H1 (cell line): ENCODE measurements around the gene SGCB. TPM values are rescaled to one million over a fixed set of nuclear protein-coding genes. Genes with fewer than 3 reads are reported as not detected.

Source experiments
- CTCF ChIA-PET: fragments of 300-600 bp; sonication (Branson Sonifier 250); formaldehyde crosslinking; loops from one replicate; lab custom pipeline; 2021; ENCODE audit not compliant: partially characterized antibody; lab: Charles Lee
- POLR2A ChIA-PET: fragments of 300-600 bp; sonication (Branson Sonifier 250); formaldehyde crosslinking; loops from one replicate; lab custom pipeline; 2021; ENCODE audit warnings: inconsistent platforms; ENCODE audit not compliant: partially characterized antibody; lab: Charles Lee
- DNase-seq, 2 experiments: peaks; one replicate each; pipeline versions ENCODE4 v3.0.0 to v3.0.0-alpha.2; 2010 to 2022; ENCODE audit warnings: low spot score in 2 of 2, low read depth in 1 of 2, mixed read lengths in 1 of 2
- FAIRE-seq: peaks from 2 replicates; lab custom pipeline; 2011; peaks lifted over from hg19 to GRCh38; lab: Jason Lieb, UNC
- H2AFZ ChIP-seq: 2 replicates; pipeline ENCODE4 v1.8.1; 2012; ENCODE audit warnings: low read length, inconsistent platforms
- H2AK5ac ChIP-seq: 2 replicates; pipeline ENCODE4 v1.6.1; 2013; ENCODE audit warnings: low read depth, low read length
- H2BK120ac ChIP-seq: replicated peaks from 2 replicates; pipeline ENCODE3; 2013; ENCODE audit warnings: low read depth, low read length, inconsistent platforms
- H2BK12ac ChIP-seq: 2 replicates; pipeline ENCODE4 v1.6.1; 2013; ENCODE audit warnings: low read depth, low read length
- H2BK15ac ChIP-seq: 2 replicates; pipeline ENCODE4 v1.6.1; 2013; ENCODE audit warnings: low read length
- H2BK20ac ChIP-seq: 2 replicates; pipeline ENCODE4 v1.6.1; 2013; ENCODE audit warnings: low read length
- H2BK5ac ChIP-seq: 2 replicates; pipeline ENCODE4 v1.6.1; 2013; ENCODE audit warnings: low read depth, low read length
- H3K14ac ChIP-seq: 2 replicates; pipeline ENCODE4 v1.6.1; 2013; ENCODE audit warnings: inconsistent platforms; ENCODE audit not compliant: insufficient read length
- H3K18ac ChIP-seq: 2 replicates; pipeline ENCODE4 v1.6.1; 2013; ENCODE audit warnings: low read length; ENCODE audit errors: extremely low read depth
- H3K23ac ChIP-seq: 2 replicates; pipeline ENCODE4 v1.6.1; 2013; ENCODE audit warnings: inconsistent platforms; ENCODE audit not compliant: insufficient read length
- H3K23me2 ChIP-seq: 2 replicates; pipeline ENCODE4 v1.6.1; 2013; ENCODE audit warnings: low read depth, low read length
- H3K27ac ChIP-seq: 2 replicates; pipeline ENCODE4 v1.6.1; 2011; ENCODE audit warnings: low read depth, low read length, inconsistent platforms
- H3K27me3 ChIP-seq, 4 experiments: replicated peaks in 1 of 4; 1 replicate in 1 of 4; 2 replicates in 3 of 4; pipeline versions ENCODE4 v1.6.1 to v1.8.1; 2011 to 2013; ENCODE audit warnings: low read length in 3 of 4, mild to moderate bottlenecking in 3 of 4, inconsistent platforms in 2 of 4, mixed read lengths in 2 of 4, moderate library complexity in 1 of 4; ENCODE audit not compliant: control insufficient read depth in 3 of 4, insufficient read depth in 3 of 4; ENCODE audit errors: extremely low read depth in 1 of 4
- H3K36me3 ChIP-seq, 4 experiments: 2 replicates each; pipeline versions ENCODE4 v1.6.1 to v1.8.1; 2011 to 2013; ENCODE audit warnings: mild to moderate bottlenecking in 4 of 4, low read length in 3 of 4, moderate library complexity in 2 of 4, control low read depth in 1 of 4, inconsistent platforms in 1 of 4; ENCODE audit not compliant: insufficient read depth in 4 of 4, control insufficient read depth in 2 of 4
- H3K4ac ChIP-seq: replicated peaks from 2 replicates; pipeline ENCODE3; 2013; ENCODE audit warnings: low read length, low read depth, mixed read lengths, inconsistent platforms; ENCODE audit not compliant: insufficient read length
- H3K4me1 ChIP-seq, 4 experiments: replicated peaks in 1 of 4; 1 replicate in 1 of 4; 2 replicates in 3 of 4; pipeline versions ENCODE4 v1.6.1 to v1.8.1; 2011 to 2013; ENCODE audit warnings: low read length in 3 of 4, inconsistent platforms in 2 of 4, mixed read lengths in 1 of 4; ENCODE audit not compliant: insufficient read depth in 4 of 4, control insufficient read depth in 3 of 4
- H3K4me2 ChIP-seq, 2 experiments: 2 replicates each; pipeline versions ENCODE4 v1.6.1 to v1.8.1; 2011 to 2013; ENCODE audit warnings: low read depth in 2 of 2, low read length in 2 of 2, control low read depth in 1 of 2, inconsistent platforms in 1 of 2, mild to moderate bottlenecking in 1 of 2; ENCODE audit not compliant: insufficient read depth in 1 of 2
- H3K4me3 ChIP-seq, 4 experiments: fragments of 200-600, 300-600 bp in 1 of 4; sonication (generic), shearing (Covaris generic), sonication (Bioruptor Twin) in 1 of 4; 2 replicates each; pipeline versions ENCODE4 v1.5.1 to v1.8.1; 2011 to 2016; ENCODE audit warnings: low read length in 4 of 4, low read depth in 3 of 4, control low read depth in 2 of 4, inconsistent platforms in 2 of 4, mild to moderate bottlenecking in 2 of 4, mixed read lengths in 1 of 4, moderate library complexity in 1 of 4; ENCODE audit not compliant: insufficient read depth in 2 of 4; ENCODE audit errors: extremely low read depth in 1 of 4
- H3K56ac ChIP-seq: replicated peaks from 2 replicates; pipeline ENCODE3; 2013; ENCODE audit warnings: low read depth, mild to moderate bottlenecking, mixed read lengths, low read length, inconsistent platforms; ENCODE audit not compliant: insufficient read length
- H3K79me1 ChIP-seq: 2 replicates; pipeline ENCODE4 v1.6.1; 2013; ENCODE audit warnings: low read depth, low read length, control low read depth
- H3K79me2 ChIP-seq, 2 experiments: 2 replicates each; pipeline versions ENCODE4 v1.6.1 to v1.8.1; 2012 to 2013; ENCODE audit warnings: low read length in 2 of 2, mild to moderate bottlenecking in 2 of 2, inconsistent platforms in 1 of 2; ENCODE audit not compliant: insufficient read depth in 2 of 2, control insufficient read depth in 1 of 2
- H3K9ac ChIP-seq, 4 experiments: replicated peaks in 1 of 4; 1 replicate in 1 of 4; 2 replicates in 3 of 4; pipeline versions ENCODE4 v1.6.1 to v1.8.1; 2011 to 2013; ENCODE audit warnings: low read depth in 3 of 4, low read length in 3 of 4, control low read depth in 2 of 4, mild to moderate bottlenecking in 2 of 4, moderate library complexity in 2 of 4, inconsistent platforms in 1 of 4; ENCODE audit errors: extremely low read depth in 1 of 4
- H3K9me3 ChIP-seq, 2 experiments: 2 replicates each; pipeline versions ENCODE4 v1.6.1 to v1.8.1; 2012 to 2013; ENCODE audit warnings: mild to moderate bottlenecking in 2 of 2, moderate library complexity in 2 of 2, control low read depth in 1 of 2, inconsistent platforms in 1 of 2, low read depth in 1 of 2, low read length in 1 of 2, mixed read lengths in 1 of 2; ENCODE audit not compliant: insufficient read depth in 2 of 2
- H4K20me1 ChIP-seq, 2 experiments: replicated peaks in 1 of 2; 2 replicates each; pipeline versions ENCODE3 to v1.8.1; 2011 to 2013; ENCODE audit warnings: inconsistent platforms in 2 of 2, low read length in 2 of 2, mild to moderate bottlenecking in 1 of 2; ENCODE audit not compliant: insufficient read depth in 2 of 2, control insufficient read depth in 1 of 2
- H4K5ac ChIP-seq: 2 replicates; pipeline ENCODE4 v1.6.1; 2013; ENCODE audit warnings: low read length, low read depth, mixed read lengths, inconsistent platforms; ENCODE audit not compliant: insufficient read length
- H4K8ac ChIP-seq: 2 replicates; pipeline ENCODE4 v1.8.0; 2013; ENCODE audit warnings: mild to moderate bottlenecking, moderate library complexity, low read length, inconsistent platforms; ENCODE audit not compliant: insufficient read depth; ENCODE audit errors: extremely low read depth
- H4K91ac ChIP-seq: replicated peaks from 2 replicates; pipeline ENCODE3; 2013; ENCODE audit warnings: low read length, mixed read lengths, inconsistent platforms; ENCODE audit not compliant: insufficient read length
- ASH2L ChIP-seq: fragments of 200-600, 300-600 bp; sonication (generic); IDR thresholded peaks from one replicate; pipeline ENCODE4 v1.7.1; 2017; ENCODE audit warnings: low read length
- CBX8 ChIP-seq: fragments of 300-800, 300-1000 bp; sonication (generic); IDR thresholded peaks from 2 replicates; pipeline ENCODE4 v1.7.1; 2016; ENCODE audit warnings: low read depth, low read length, borderline replicate concordance
- EZH2 ChIP-seq: fragments of 200-600 bp; sonication (generic); IDR thresholded peaks from 2 replicates; pipeline ENCODE4 v1.7.1; 2012; ENCODE audit warnings: low read depth, mild to moderate bottlenecking, moderate library complexity, low read length, inconsistent platforms; ENCODE audit not compliant: severe bottlenecking
- HDAC6 ChIP-seq: IDR thresholded peaks from one replicate; pipeline ENCODE4 v1.7.1; 2012; ENCODE audit warnings: low read depth, mild to moderate bottlenecking, inconsistent platforms, low read length, moderate library complexity
- JUND ChIP-seq: IDR thresholded peaks from 2 replicates; pipeline ENCODE4 v1.6.1; 2011; ENCODE audit warnings: mild to moderate bottlenecking, improper control_type of control experiment, low read length
- NRF1 ChIP-seq: IDR thresholded peaks from 2 replicates; pipeline ENCODE4 v1.6.1; 2011; ENCODE audit warnings: mild to moderate bottlenecking, low read depth, low read length, improper control_type of control experiment
- SAP30 ChIP-seq: fragments of 300-600 bp; sonication (generic); IDR thresholded peaks from 2 replicates; pipeline ENCODE4 v1.7.1; 2012; ENCODE audit warnings: low read length, moderate library complexity, mild to moderate bottlenecking, inconsistent platforms; ENCODE audit not compliant: insufficient read depth, insufficient replicate concordance
- SP1 ChIP-seq: IDR thresholded peaks from 2 replicates; pipeline ENCODE4 v1.6.1; 2011; ENCODE audit warnings: low read depth, low read length
- SUZ12 ChIP-seq: fragments of 200-600 bp; sonication (generic); IDR thresholded peaks from 2 replicates; pipeline ENCODE4 v1.6.1; 2012; ENCODE audit warnings: mild to moderate bottlenecking, inconsistent platforms, low read length, moderate library complexity, mixed read lengths
- TAF1 ChIP-seq: IDR thresholded peaks from 2 replicates; pipeline ENCODE4 v1.6.1; 2011; ENCODE audit warnings: mild to moderate bottlenecking, low read depth, low read length
- TEAD4 ChIP-seq: IDR thresholded peaks from 2 replicates; pipeline ENCODE4 v1.6.1; 2012; ENCODE audit warnings: low read depth, low read length, inconsistent platforms, mixed read lengths
- YY1 ChIP-seq: IDR thresholded peaks from 2 replicates; pipeline ENCODE4 v1.6.1; 2011; ENCODE audit warnings: low read depth, mild to moderate bottlenecking, low read length
- WGBS, 2 experiments: shearing (Covaris generic) in 1 of 2; methylation state at CpG; one replicate each; pipeline versions ENCODE4 v1.1.6 to v1.1.7; 2013 to 2015; ENCODE audit warnings: low lambda C conversion rate in 2 of 2, mixed read lengths in 2 of 2, inconsistent platforms in 1 of 2, low coverage in 1 of 2, missing lambda C conversion rate in 1 of 2; ENCODE audit not compliant: insufficient replicate concordance in 2 of 2, insufficient coverage in 1 of 2, insufficient read length in 1 of 2; ENCODE audit errors: extremely low coverage in 1 of 2, missing lambda C conversion rate in 1 of 2; 5-methylcytosine and 5-hydroxymethylcytosine counted together
- polyA plus RNA-seq, 7 experiments: library from polyadenylated mRNA; depleted of rRNA in 3 of 7; stranded (reverse) in 5 of 7; unstranded in 2 of 7; fragments of >200 nt in 5 of 7; fragments of 200-250 nt in 2 of 7; gene quantifications; 1 replicate in 5 of 7; 2 replicates in 1 of 7; 4 replicates in 1 of 7; pipeline versions ENCODE4 v1.2.1 to v1.2.3, GENCODE V29; 2011 to 2013; ENCODE audit warnings: missing spikeins in 2 of 7, mixed read lengths in 2 of 7
- total RNA-seq: library from RNA; stranded (reverse); fragmentation: NEBNext Ultra II Directional; extraction: Animal tissue kit (Norgen Biotek cat#: 25700); gene quantifications from 2 replicates; pipeline ENCODE4 v1.2.1, GENCODE V29; 2021
- TF ChIP-seq, protein P1 (sequence below): IDR thresholded peaks from 2 replicates; pipeline ENCODE4 v1.6.1; 2011; ENCODE audit warnings: low read depth, mild to moderate bottlenecking, low read length; ENCODE audit not compliant: insufficient read depth
- TF ChIP-seq, protein P2 (sequence below): IDR thresholded peaks from 2 replicates; pipeline ENCODE4 v1.6.1; 2012; ENCODE audit warnings: inconsistent platforms

The SGCB gene
- total and polyA plus RNA-seq, 2 of the 8 experiments (the other 6 are each of a cell fraction or from before 2014, with no cell fraction given): 6.8 to 32.2 TPM

DNA sequence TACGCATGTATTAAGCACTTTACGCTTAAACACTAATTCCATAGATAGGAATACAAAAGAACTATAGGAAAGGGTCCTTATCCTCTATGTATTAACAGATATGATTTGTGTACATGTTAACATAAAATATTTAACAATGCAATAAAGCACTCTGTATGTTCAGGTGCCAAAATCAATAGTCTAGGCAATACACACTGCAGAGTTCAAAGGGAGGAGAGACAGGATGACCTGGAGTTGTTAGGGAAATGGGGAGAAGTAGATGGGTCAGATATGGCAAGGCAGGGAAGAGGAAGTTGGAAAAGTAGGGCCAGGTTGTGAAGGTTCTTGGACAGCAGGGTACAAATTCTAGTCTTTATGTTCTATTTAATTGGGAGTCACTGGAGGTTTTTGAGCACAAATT, 2.9 kb downstream of the SGCB start:
- no peak overlapping the region for H4K91ac ChIP-seq
- H2AK5ac ChIP-seq: no peak overlapping the region
- no peak overlapping the region for H3K18ac ChIP-seq
- FAIRE-seq (no peak), DNase-seq (no peak)
- no peak overlapping the region for H3K14ac ChIP-seq
- H3K4me2 ChIP-seq: no peak overlapping the region
- H2BK120ac ChIP-seq: no peak overlapping the region
- H3K79me1 ChIP-seq: peaks cover 9% of the 10 kb centered on the region
- no peak overlapping the region for H4K5ac ChIP-seq
- H2BK20ac ChIP-seq: no peak overlapping the region
- H3K9me3 ChIP-seq: no peaks in the 10 kb centered on the region
- H3K4me1 ChIP-seq: peaks cover 0 to 2% (median 0%) of the 10 kb centered on the region in 4 experiments; a peak in 1 of 7 replicates
- H3K36me3 ChIP-seq: peaks cover 0 to 12% (median 5%) of the 10 kb centered on the region in 4 experiments; a peak in 5 of 8 replicates
- no peak overlapping the region for H3K4me3 ChIP-seq
- no peaks in the 10 kb centered on the region; a peak in 2 of 7 replicates for H3K27me3 ChIP-seq
- no peak overlapping the region for H2BK15ac ChIP-seq
- H3K23me2 ChIP-seq: peaks cover 5% of the 10 kb centered on the region; the same call in 1 of the 2 replicates
- H2BK5ac ChIP-seq: no peak overlapping the region
- no peak overlapping the region for H2AFZ ChIP-seq
- H3K27ac ChIP-seq: no peak overlapping the region
- H3K56ac ChIP-seq: no peak overlapping the region
- H4K8ac ChIP-seq: no peak overlapping the region
- ChIA-PET CTCF (no interaction called here), POLR2A (no interaction called here)
- WGBS, 2 experiments: 84% methylated on average over 2 of the region's 2 CpGs; no CpG with 5 or more reads in 1 of the 2 experiments
- H2BK12ac ChIP-seq: no peak overlapping the region
- no peak overlapping the region for H3K4ac ChIP-seq
- peaks cover 0 to 4% of the 10 kb centered on the region in 2 experiments for H4K20me1 ChIP-seq
- H3K79me2 ChIP-seq: peaks cover 0 to 28% of the 10 kb centered on the region in 2 experiments; a peak in 2 of 4 replicates
- H3K9ac ChIP-seq: no peak overlapping the region
- no peak overlapping the region for H3K23ac ChIP-seq
- TF ChIP-seq, protein P1, sequence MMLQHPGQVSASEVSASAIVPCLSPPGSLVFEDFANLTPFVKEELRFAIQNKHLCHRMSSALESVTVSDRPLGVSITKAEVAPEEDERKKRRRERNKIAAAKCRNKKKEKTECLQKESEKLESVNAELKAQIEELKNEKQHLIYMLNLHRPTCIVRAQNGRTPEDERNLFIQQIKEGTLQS: no peak
- no peak for TF ChIP-seq SAP30
- no peak for TF ChIP-seq EZH2
- TF ChIP-seq CBX8: no peak
- no peak for TF ChIP-seq TEAD4
- TF ChIP-seq, protein P2, sequence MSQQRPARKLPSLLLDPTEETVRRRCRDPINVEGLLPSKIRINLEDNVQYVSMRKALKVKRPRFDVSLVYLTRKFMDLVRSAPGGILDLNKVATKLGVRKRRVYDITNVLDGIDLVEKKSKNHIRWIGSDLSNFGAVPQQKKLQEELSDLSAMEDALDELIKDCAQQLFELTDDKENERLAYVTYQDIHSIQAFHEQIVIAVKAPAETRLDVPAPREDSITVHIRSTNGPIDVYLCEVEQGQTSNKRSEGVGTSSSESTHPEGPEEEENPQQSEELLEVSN: no peak
- no peak for TF ChIP-seq TAF1
- no peak for TF ChIP-seq ASH2L
- no peak for TF ChIP-seq SUZ12
- TF ChIP-seq HDAC6: no peak
- no peak for TF ChIP-seq NRF1
- no peak for TF ChIP-seq SP1
- TF ChIP-seq JUND: no peak
- TF ChIP-seq YY1: no peak
